Activated CD4-positive, alpha-beta T cell treated with anti-CD3 and anti-CD28 coated beads for 36 hours (primary cell): ENCODE data around the gene DENND1B. TPM values are rescaled to one million over a fixed set of nuclear protein-coding genes. Genes with fewer than 3 reads are reported as not detected.
A peak's percentile ranks its signal among the peaks of the same experiment; 100 is the strongest.

Source experiments
- ATAC-seq: fragments of 200-7000 bp; cut with Tn5 transposase; one replicate; pipeline ENCODE4 v1.10.0; 2021; ENCODE audit warnings: mild to moderate bottlenecking, moderate library complexity
- CTCF ChIA-PET: fragments of 350-600 bp; sonication (Branson Sonifier 250); formaldehyde crosslinking; loops from one replicate; lab custom pipeline; 2021; ENCODE audit warnings: antibody characterized with exemption; lab: Charles Lee
- POLR2A ChIA-PET: fragments of 350-600 bp; sonication (Branson Sonifier 250); formaldehyde crosslinking; loops from one replicate; lab custom pipeline; 2021; ENCODE audit warnings: antibody characterized with exemption, inconsistent platforms; lab: Charles Lee
- DNase-seq: peaks from one replicate; pipeline ENCODE4 v3.0.0-alpha.2; 2020
- H3K27ac Mint-ChIP-seq: one replicate; pipeline ENCODE4 v1.8.0; 2021; ENCODE audit warnings: mixed read lengths
- H3K27me3 Mint-ChIP-seq: one replicate; pipeline ENCODE4 v1.8.0; 2021; ENCODE audit warnings: mixed read lengths
- H3K36me3 Mint-ChIP-seq: one replicate; pipeline ENCODE4 v1.8.0; 2021; ENCODE audit warnings: low read depth, mixed read lengths
- H3K4me1 Mint-ChIP-seq: one replicate; pipeline ENCODE4 v1.8.0; 2021; ENCODE audit warnings: mixed read lengths
- H3K4me3 Mint-ChIP-seq: one replicate; pipeline ENCODE4 v1.8.0; 2021; ENCODE audit warnings: mild to moderate bottlenecking, moderate library complexity, mixed read lengths
- H3K9me3 Mint-ChIP-seq: one replicate; pipeline ENCODE4 v1.8.0; 2021; ENCODE audit warnings: low read depth, mixed read lengths
- intact Hi-C, 2 experiments: fragments of 100-400 bp; cut with DNase I in 1 of 2; cut with micrococcal nuclease in 1 of 2; formaldehyde crosslinking; loops; one replicate each; pipeline versions ENCODE4 v1.14.2 to v1.15.1; 2022 to 2024; cut with DNase I, micrococcal nuclease
- total RNA-seq, 2 experiments: library from RNA; stranded (reverse); gene quantifications; one replicate each; pipeline ENCODE4 v1.2.3, GENCODE V29; 2021

The DENND1B gene
- total RNA-seq, 2 experiments from 2014 or later: 9.6 to 12.6 TPM

DNA sequence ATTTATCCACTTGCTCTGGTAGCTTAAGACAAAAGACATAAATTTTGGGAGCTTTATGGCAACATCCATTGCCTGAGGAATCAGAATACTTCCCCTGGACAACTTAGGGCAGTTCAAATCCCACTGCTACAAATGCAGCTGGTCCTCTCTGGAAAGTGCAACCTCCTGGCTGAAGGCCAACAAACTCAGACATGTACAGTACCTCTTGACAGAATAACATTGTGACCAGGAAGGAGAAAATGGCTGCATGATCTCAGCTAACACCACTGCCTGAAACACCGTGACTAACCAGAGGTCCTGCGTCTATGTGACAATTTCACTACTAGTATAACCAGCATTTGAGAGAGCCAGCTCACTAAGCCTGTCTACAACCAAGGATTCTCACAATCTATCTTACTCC lies 288.3 kb downstream of the DENND1B start:
- Mint-ChIP-seq H3K4me3 (no peak overlapping the region), H3K27me3 (no peaks in the 10 kb centered on the region), H3K4me1 (no peaks in the 10 kb centered on the region), H3K36me3 (no peaks in the 10 kb centered on the region), H3K27ac (no peak overlapping the region), H3K9me3 (no peaks in the 10 kb centered on the region)
- POLR2A ChIA-PET: no interaction called here
- DNase-seq: no peak
- CTCF ChIA-PET: no interaction called here
- intact Hi-C loops: no loop called here
- no peak for ATAC-seq

DNA sequence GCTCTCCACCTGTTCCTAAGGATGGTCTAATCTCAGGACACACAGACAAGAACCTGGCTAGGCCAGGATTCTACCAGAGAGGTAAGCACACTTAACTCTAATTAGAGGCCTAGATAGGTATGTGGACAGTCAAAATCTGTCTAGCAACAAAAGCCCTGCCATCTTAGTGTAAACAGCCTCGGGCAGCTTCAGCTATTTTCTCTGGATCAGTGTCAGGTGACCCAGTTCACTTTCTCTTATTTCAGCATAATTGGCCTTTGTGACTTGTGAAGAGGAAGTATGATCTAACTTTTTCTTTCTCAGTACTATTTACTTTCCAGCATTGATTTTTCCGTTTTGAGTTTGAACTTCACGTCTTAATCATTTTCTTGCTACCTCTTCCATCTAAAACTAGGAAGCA lies 289.5 kb downstream of the DENND1B start:
- Mint-ChIP-seq H3K36me3 (no peaks in the 10 kb centered on the region), H3K4me1 (peaks cover 7% of the 10 kb centered on the region), H3K27ac (no peak overlapping the region), H3K4me3 (no peak overlapping the region), H3K9me3 (no peaks in the 10 kb centered on the region), H3K27me3 (no peaks in the 10 kb centered on the region)
- ChIA-PET POLR2A (no interaction called here), CTCF (interaction anchor here (0.7 kb wide), 1 partner anchor 270 kb away, joined by 4 read pairs; no protein-coding TSS in a partner anchor)
- intact Hi-C loops: no loop called here
- no peak for ATAC-seq
- DNase-seq: no peak

DNA sequence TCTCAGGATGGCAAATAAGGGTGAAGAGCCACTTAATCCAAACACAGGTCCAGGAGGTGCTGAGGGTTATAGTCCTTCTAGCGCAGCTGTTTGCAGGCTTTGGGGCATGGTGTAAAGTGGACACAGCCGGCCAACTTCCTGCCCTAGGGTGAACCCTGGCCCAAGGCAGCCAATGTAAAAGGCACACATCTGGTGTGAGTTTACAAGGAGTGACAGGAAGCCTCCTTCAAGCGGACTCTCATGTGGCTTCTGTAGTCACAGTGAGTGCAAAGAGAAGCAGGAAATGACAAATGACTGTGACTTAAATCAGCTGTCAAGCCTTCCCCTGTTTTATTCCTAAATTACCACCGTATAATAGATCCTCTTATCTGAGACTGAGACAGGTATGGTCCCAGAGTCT lies 294.2 kb downstream of the DENND1B start:
- Mint-ChIP-seq H3K27ac (no peak overlapping the region), H3K9me3 (no peaks in the 10 kb centered on the region), H3K27me3 (peaks cover 4% of the 10 kb centered on the region), H3K4me1 (peaks cover 7% of the 10 kb centered on the region), H3K36me3 (no peaks in the 10 kb centered on the region), H3K4me3 (no peak overlapping the region)
- CTCF ChIA-PET: interaction anchor here (0.6 to 0.8 kb wide), 2 partner anchors 11 to 387 kb away, joined by 3 read pairs; no protein-coding TSS in a partner anchor
- DNase-seq: peak; percentile 31
- POLR2A ChIA-PET: no interaction called here
- ATAC-seq: peak; percentile 97
- intact Hi-C loops: no loop called here

DNA sequence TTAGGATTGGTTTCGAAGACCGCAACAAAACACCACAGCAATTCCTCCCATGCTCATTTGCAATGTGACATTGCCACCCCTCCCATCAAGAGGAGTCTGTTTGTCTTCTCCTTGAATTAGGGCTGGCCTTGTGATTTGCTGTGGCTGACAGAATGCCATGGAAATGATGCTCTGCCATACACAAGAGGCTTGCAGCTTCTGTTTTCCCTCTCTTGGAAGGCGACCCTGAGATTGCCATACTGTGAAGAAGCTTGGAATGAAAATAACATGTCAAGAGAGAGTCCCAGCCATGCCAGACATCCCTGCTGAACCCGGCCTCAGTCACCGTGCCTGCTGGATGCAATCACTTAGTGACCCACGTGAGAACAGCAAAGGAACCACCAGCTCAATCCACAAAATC lies 294.8 kb downstream of the DENND1B start:
- Mint-ChIP-seq H3K27ac (no peak overlapping the region), H3K4me3 (no peak overlapping the region), H3K36me3 (no peaks in the 10 kb centered on the region), H3K27me3 (peaks cover 5% of the 10 kb centered on the region), H3K4me1 (peaks cover 7% of the 10 kb centered on the region), H3K9me3 (no peaks in the 10 kb centered on the region)
- intact Hi-C loops: no loop called here
- ChIA-PET CTCF (interaction anchor here (1.2 kb wide), 1 partner anchor 81 kb away, joined by 3 read pairs; no protein-coding TSS in a partner anchor), POLR2A (no interaction called here)
- ATAC-seq (no peak), DNase-seq (no peak)

DNA sequence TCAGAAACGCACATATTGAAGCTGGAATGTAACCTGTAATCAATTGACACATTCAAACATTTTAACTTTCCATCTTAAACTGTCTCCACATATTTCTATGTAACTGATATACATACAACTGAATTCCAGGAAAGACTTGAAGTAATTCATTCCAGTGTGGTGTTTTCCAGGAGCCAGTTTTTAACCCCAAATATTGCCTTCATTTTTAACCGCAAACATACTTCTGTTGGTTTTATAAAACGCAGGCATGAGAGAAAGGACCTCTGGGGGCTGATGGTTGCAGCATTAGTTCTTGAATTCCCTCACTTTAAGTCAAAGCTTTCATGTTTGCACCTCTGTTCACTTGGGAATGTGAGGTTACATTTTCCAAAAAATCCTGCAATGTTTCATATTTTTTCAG lies 303.1 kb downstream of the DENND1B start:
- Mint-ChIP-seq H3K27me3 (peaks cover 8% of the 10 kb centered on the region), H3K36me3 (no peaks in the 10 kb centered on the region), H3K4me1 (no peaks in the 10 kb centered on the region), H3K9me3 (no peaks in the 10 kb centered on the region), H3K4me3 (no peak overlapping the region), H3K27ac (no peak overlapping the region)
- POLR2A ChIA-PET: no interaction called here
- intact Hi-C loops: no loop called here
- CTCF ChIA-PET: no interaction called here
- no peak for ATAC-seq
- no peak for DNase-seq

DNA sequence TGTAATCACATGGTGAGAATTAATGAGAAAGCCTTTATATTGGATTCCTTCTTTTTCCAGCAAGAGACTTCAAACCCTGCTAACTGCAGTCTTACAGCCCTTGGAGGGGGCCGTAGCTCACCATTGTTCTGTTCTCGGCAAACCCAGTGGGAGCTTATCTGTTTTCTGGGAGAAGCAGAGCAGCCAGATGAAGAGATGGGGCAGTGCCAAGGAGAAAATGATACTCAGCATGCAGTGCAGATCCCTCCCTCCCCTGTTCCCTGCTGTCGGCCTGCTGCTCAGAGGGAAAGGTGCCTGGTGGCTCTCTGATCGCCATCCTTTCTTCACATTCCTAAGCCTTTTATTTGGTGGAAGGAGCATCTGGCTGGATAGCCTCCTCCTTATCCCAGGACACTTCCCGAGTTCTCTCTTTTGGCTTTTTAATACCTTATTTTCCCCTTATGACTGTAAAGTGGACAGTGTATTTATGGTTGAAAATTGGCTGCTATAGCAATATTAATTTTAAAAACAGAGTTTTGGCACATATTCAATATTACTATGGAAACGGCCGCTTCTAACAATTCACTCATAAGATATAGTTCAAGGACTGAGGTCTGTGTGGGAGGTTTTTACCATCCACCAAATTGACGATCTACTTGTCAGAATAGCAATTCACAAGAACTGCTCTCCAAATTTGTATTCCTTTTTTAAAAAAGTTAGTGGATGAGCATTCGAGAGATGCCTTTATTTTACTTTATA lies 303.9 kb downstream of the DENND1B start:
- Mint-ChIP-seq H3K36me3 (no peaks in the 10 kb centered on the region), H3K9me3 (no peaks in the 10 kb centered on the region), H3K4me3 (no peak overlapping the region), H3K4me1 (no peaks in the 10 kb centered on the region), H3K27ac (no peak overlapping the region), H3K27me3 (peaks cover 8% of the 10 kb centered on the region)
- no peak for DNase-seq
- ChIA-PET POLR2A (no interaction called here), CTCF (no interaction called here)
- ATAC-seq: no peak
- intact Hi-C loops: no loop called here

DNA sequence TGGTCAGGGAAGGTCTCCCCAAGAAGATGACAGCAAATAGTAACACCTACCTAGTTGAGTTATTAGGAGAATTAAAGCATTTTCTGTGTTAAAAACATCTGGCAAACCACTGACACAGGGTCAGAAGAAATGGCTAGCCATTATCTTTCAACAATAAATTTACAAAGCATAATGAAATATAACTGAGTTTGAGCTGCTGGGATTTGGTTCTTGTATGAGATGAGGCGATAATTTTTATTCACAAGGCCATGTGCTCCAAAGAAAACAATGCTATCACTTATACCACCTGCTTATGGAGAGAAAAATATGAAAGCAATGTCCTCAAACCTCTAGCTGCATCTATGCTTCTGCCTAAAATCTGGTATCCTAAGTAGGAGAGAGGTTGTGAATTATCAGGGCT lies 304.9 kb downstream of the DENND1B start:
- DNase-seq (no peak), ATAC-seq (no peak)
- Mint-ChIP-seq H3K4me3 (no peak overlapping the region), H3K4me1 (no peaks in the 10 kb centered on the region), H3K27me3 (peaks cover 5% of the 10 kb centered on the region), H3K36me3 (no peaks in the 10 kb centered on the region), H3K9me3 (no peaks in the 10 kb centered on the region), H3K27ac (no peak overlapping the region)
- ChIA-PET CTCF (interaction anchor here (0.7 to 1.6 kb wide), 3 partner anchors 11 to 854 kb away, joined by 3 read pairs; no protein-coding TSS in a partner anchor), POLR2A (no interaction called here)
- intact Hi-C loops: no loop called here

DNA sequence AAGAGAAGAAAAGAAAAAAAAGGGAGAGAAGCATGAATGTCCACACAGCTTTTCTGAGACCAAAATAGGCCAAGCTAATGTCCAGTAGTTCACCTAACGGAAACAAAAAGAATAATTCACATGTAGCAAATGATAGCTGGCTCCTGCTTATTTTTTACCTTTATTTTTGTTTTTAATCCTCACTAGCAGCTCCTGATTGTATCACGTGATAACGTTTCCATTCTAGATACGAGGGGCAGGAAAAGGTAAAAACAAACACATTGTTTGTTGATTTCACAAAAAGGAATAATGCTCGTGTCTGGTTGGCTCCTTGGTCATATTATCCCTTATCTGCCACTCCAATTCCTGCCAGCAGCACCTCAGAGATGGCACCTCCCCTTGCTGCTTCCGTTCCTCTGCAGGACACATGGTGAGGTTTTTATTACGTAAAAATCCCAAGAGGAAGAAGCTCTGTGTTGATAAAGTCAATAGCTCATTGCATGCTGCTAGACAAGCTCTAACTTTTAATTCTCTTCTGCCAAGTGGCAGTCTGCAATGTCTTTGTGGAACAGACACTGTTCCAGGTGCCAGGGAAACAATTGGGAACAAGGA lies 305.6 kb downstream of the DENND1B start:
- intact Hi-C loops: no loop called here
- H3K27ac Mint-ChIP-seq: no peak overlapping the region
- H3K36me3 Mint-ChIP-seq: no peaks in the 10 kb centered on the region
- ATAC-seq (no peak), DNase-seq (no peak)
- POLR2A ChIA-PET: no interaction called here
- H3K27me3 Mint-ChIP-seq: peaks cover 5% of the 10 kb centered on the region
- CTCF ChIA-PET: interaction anchor here (0.6 to 1.6 kb wide), 7 partner anchors 12 to 854 kb away, joined by 3 to 5 read pairs (median 3); no protein-coding TSS in a partner anchor
- no peaks in the 10 kb centered on the region for H3K9me3 Mint-ChIP-seq
- H3K4me1 Mint-ChIP-seq: no peaks in the 10 kb centered on the region
- no peak overlapping the region for H3K4me3 Mint-ChIP-seq

DNA sequence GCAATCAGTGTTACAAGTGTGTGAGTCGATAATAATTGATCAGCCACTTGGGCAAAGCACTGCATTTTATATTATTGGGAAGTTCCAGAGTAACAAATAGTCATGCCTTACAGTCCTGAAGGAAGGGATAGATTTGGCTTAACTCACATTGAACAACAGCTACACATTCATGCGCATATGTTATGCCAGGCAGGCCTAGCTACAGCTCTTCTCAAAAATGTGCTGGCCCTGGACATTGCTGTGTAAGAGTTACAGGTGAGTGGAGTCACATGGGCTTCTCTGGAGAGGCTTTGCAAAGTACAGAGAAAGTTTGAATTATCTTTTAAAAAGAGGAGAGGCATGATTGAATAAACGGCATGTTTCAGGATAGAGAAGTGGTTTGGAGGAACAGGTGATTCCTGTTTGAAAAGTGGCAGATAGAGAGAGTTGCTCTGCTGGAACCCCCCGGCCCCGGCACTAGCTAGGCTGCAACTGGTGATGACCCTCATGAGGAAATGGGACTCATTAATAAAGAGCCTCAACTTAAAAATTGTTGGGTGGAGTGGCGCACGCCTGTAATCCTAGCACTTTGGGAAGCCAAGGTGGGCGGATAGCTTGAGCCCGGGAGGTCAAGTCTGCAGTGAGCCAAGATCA lies 306.6 kb downstream of the DENND1B start:
- POLR2A ChIA-PET: no interaction called here
- H3K4me3 Mint-ChIP-seq: no peak overlapping the region
- no peak overlapping the region for H3K27ac Mint-ChIP-seq

DNA sequence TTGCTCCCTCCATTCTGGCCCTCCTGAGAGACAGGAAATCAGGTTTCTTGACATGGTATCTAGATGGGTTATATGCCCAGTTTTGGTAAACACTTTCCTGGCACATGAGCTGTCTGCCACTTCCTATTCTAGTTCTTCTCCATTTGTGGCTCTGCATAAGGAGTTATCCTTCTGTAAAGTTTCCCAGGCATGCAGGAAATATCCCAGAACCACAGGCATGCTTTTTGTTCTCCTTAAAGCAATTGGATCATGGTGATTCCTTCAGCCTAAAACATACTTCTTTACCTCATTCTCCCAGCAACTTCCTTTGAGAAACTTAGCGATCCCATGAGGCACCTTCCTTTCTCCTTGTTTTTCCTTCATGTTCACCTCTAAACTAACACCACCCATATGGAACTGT lies 307.4 kb downstream of the DENND1B start:
- ChIA-PET POLR2A (no interaction called here), CTCF (no interaction called here)
- Mint-ChIP-seq H3K36me3 (no peaks in the 10 kb centered on the region), H3K27ac (no peak overlapping the region), H3K4me1 (no peaks in the 10 kb centered on the region), H3K9me3 (no peaks in the 10 kb centered on the region), H3K27me3 (peaks cover 5% of the 10 kb centered on the region), H3K4me3 (no peak overlapping the region)
- DNase-seq (no peak), ATAC-seq (no peak)
- intact Hi-C loops: no loop called here

More for the DNA sequence above, 306.6 kb downstream of the DENND1B start:
- Mint-ChIP-seq H3K36me3 (no peaks in the 10 kb centered on the region), H3K4me1 (no peaks in the 10 kb centered on the region), H3K27me3 (peaks cover 5% of the 10 kb centered on the region), H3K9me3 (no peaks in the 10 kb centered on the region)
- CTCF ChIA-PET: interaction anchor here (0.7 to 1.6 kb wide), 3 partner anchors 33 to 68 kb away, joined by 3 to 4 read pairs (median 3); no protein-coding TSS in a partner anchor
- DNase-seq (no peak), ATAC-seq (no peak)
- intact Hi-C loops: no loop called here

DNA sequence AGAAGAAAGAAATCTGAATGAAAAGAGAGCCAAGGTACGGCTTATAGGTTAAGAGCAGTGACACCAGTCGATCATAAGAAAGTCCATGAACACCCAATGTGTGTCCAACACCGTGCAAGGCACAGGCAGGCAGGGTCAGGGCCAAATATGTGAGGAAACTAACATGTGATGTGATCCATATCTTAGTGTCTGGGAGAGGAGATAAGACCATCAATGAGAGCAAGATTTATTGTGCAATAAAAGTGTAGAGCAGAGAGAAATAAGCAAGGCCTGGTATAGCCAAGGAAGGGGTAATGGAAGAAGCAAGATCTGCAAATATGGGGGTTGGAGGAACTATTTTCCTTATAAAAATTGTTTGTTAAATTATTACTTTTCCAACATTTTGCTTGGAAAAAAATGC lies 308.5 kb downstream of the DENND1B start:
- Mint-ChIP-seq H3K27ac (no peak overlapping the region), H3K27me3 (peaks cover 5% of the 10 kb centered on the region), H3K9me3 (no peaks in the 10 kb centered on the region), H3K4me3 (no peak overlapping the region), H3K36me3 (no peaks in the 10 kb centered on the region), H3K4me1 (no peaks in the 10 kb centered on the region)
- intact Hi-C loops: no loop called here
- DNase-seq: no peak
- ChIA-PET POLR2A (no interaction called here), CTCF (no interaction called here)
- no peak for ATAC-seq
